Stomach (tissue), 4 donors: ENCODE results near the gene TRPM3.

ENCODE experiments used
- EP300 ChIP-seq: sonication (generic); formaldehyde crosslinking; IDR thresholded peaks from one replicate; pipeline ENCODE4 v1.6.1; 2017; ENCODE audit warnings: antibody characterized with exemption
- POLR2A ChIP-seq, 4 donors: fragments of 450-650 bp; IDR thresholded peaks; one replicate each; pipeline ENCODE4 v1.6.1; 2016; ENCODE audit warnings: antibody characterized with exemption in 4 of 4, control low read depth in 2 of 4, mild to moderate bottlenecking in 1 of 4, moderate library complexity in 1 of 4
- POLR2AphosphoS5 ChIP-seq, 3 donors: sonication (generic); formaldehyde crosslinking; IDR thresholded peaks; one replicate each; pipeline ENCODE4 v1.6.1; 2016; ENCODE audit warnings: antibody characterized with exemption in 3 of 3
- TF ChIP-seq, protein P1 (sequence below), 7 experiments: fragments of 450-650 bp in 4 of 7; fragments of 200-600 bp in 3 of 7; sonication (generic) in 3 of 7; IDR thresholded peaks; one replicate each; pipeline ENCODE4 v1.5.1; 2016 to 2019; ENCODE audit warnings: antibody characterized with exemption in 7 of 7, control low read depth in 2 of 7, mild to moderate bottlenecking in 1 of 7

GRCh38 chr9:71112866-71113265, 8.6 kb downstream of the TRPM3 start:
- TF ChIP-seq, protein P1, sequence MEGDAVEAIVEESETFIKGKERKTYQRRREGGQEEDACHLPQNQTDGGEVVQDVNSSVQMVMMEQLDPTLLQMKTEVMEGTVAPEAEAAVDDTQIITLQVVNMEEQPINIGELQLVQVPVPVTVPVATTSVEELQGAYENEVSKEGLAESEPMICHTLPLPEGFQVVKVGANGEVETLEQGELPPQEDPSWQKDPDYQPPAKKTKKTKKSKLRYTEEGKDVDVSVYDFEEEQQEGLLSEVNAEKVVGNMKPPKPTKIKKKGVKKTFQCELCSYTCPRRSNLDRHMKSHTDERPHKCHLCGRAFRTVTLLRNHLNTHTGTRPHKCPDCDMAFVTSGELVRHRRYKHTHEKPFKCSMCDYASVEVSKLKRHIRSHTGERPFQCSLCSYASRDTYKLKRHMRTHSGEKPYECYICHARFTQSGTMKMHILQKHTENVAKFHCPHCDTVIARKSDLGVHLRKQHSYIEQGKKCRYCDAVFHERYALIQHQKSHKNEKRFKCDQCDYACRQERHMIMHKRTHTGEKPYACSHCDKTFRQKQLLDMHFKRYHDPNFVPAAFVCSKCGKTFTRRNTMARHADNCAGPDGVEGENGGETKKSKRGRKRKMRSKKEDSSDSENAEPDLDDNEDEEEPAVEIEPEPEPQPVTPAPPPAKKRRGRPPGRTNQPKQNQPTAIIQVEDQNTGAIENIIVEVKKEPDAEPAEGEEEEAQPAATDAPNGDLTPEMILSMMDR (IDR thresholded peaks at IDR 0.05) = no peak
- no peak for TF ChIP-seq POLR2A (IDR thresholded peaks at IDR 0.05)
- no peak for TF ChIP-seq POLR2AphosphoS5 (IDR thresholded peaks at IDR 0.05)
- TF ChIP-seq EP300 = no peak
